GM06990 (cell line): Measurements from ENCODE around the gene PTH.

Experiments
- DNase-seq: peaks from one replicate; pipeline ENCODE4 v3.0.0-alpha.2; 2011; ENCODE audit not compliant: insufficient read length; ENCODE audit errors: extremely low read depth
- H3K27me3 ChIP-seq: replicated peaks from 2 replicates; pipeline ENCODE4 v1.6.0; 2011; ENCODE audit warnings: low read length; ENCODE audit not compliant: control insufficient read depth, insufficient read depth
- H3K36me3 ChIP-seq: 2 replicates; pipeline ENCODE4 v1.5.1; 2011; ENCODE audit warnings: low read length; ENCODE audit not compliant: control insufficient read depth, insufficient read depth
- H3K4me3 ChIP-seq: replicated peaks from 2 replicates; pipeline ENCODE4 v1.5.1; 2011; ENCODE audit warnings: low read depth, mild to moderate bottlenecking, control low read depth, low read length
- TF ChIP-seq, protein P1 (sequence below): IDR thresholded peaks from 2 replicates; pipeline ENCODE4 v1.5.1; 2011; ENCODE audit warnings: low read length, control low read depth, mild to moderate bottlenecking, inconsistent platforms; ENCODE audit not compliant: insufficient read depth, poor library complexity, severe bottlenecking

PTH gene

DNA sequence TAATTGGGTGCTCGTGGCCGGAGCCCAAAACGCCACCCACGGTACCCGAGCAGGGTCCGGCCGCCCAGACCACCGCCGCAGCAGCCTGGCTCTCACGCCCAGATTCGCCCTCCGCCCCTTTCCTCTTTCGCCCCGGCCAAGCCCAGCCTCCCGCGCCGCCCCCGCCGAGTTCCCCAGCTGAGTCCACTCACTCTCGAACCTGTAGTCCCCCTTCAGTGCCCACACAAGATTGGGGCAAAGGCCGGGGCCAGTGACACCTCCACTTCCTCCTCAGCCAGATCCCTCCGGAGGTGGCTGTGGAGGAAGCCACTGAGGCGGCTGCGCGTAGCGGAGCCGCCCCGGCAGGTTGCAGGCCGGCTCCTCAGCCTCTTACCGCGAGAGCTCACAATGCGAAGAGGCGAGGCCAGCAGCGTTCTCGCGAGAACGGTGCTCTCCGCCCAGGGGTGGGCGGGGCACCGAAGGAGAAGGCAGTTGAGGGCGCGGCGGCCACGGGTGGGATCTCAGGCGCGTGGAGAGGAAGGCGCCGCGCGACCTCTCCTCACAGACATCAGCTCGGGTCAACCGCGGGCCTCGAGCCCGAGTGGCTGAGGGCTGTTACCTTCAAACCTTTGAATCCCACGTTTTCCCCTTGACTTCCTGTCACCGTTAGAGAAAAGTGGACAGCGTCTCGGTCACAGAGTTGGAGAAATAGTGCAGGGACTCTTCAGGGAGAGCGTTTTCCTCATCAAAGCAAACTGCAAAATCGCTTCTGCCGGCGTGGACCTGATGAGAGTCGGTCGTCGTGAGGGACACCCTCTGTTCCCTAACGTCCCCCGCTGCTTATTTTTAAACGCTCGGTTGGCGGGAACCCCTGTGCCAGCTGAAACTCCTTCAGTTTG lies 32.7 kb downstream of the PTH start, which contains the start of gene BTBD10:
Gene BTBD10 (minus strand): TSS at position 322 of the 878 bp plus-strand sequence. CDS start 18,098 bp downstream, outside the sequence.
- H3K27me3 ChIP-seq = no peaks in the 10 kb centered on the region
- H3K4me3 ChIP-seq = peak within 1 kb of the TSS; percentile 97
- TF ChIP-seq, protein P1, sequence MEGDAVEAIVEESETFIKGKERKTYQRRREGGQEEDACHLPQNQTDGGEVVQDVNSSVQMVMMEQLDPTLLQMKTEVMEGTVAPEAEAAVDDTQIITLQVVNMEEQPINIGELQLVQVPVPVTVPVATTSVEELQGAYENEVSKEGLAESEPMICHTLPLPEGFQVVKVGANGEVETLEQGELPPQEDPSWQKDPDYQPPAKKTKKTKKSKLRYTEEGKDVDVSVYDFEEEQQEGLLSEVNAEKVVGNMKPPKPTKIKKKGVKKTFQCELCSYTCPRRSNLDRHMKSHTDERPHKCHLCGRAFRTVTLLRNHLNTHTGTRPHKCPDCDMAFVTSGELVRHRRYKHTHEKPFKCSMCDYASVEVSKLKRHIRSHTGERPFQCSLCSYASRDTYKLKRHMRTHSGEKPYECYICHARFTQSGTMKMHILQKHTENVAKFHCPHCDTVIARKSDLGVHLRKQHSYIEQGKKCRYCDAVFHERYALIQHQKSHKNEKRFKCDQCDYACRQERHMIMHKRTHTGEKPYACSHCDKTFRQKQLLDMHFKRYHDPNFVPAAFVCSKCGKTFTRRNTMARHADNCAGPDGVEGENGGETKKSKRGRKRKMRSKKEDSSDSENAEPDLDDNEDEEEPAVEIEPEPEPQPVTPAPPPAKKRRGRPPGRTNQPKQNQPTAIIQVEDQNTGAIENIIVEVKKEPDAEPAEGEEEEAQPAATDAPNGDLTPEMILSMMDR = no peak
- peak; percentile 97 for DNase-seq
- no peaks in the 10 kb centered on the region for H3K36me3 ChIP-seq

- DNase-seq = no peak
- Histone ChIP-seq H3K36me3 (no peaks in the 10 kb centered on the region), H3K4me3 (peak overlapping the region; percentile 97), H3K27me3 (no peaks in the 10 kb centered on the region)
- TF ChIP-seq, protein P1 = no peak
Observed at GRCh38 chr11:13462311-13462900, 33.4 kb downstream of the PTH start.

GRCh38 chr11:13461291-13461690 lies 34.5 kb downstream of the PTH start:
- TF ChIP-seq, protein P1 = no peak
- DNase-seq = no peak
- Histone ChIP-seq H3K4me3 (peak overlapping the region; percentile 97; the same call in 1 of the 2 replicates), H3K36me3 (no peaks in the 10 kb centered on the region), H3K27me3 (no peaks in the 10 kb centered on the region)

- Histone ChIP-seq H3K36me3 (no peaks in the 10 kb centered on the region), H3K27me3 (no peaks in the 10 kb centered on the region), H3K4me3 (no peak overlapping the region)
- no peak for DNase-seq
- TF ChIP-seq, protein P1 = no peak
Observed at GRCh38 chr11:13450832-13451397, 44.9 kb downstream of the PTH start.

- TF ChIP-seq, protein P1 = no peak
- DNase-seq = no peak
- Histone ChIP-seq H3K4me3 (no peak overlapping the region), H3K27me3 (no peaks in the 10 kb centered on the region), H3K36me3 (no peaks in the 10 kb centered on the region)
Observed at GRCh38 chr11:13449522-13449921, 46.3 kb downstream of the PTH start.
